Stomach (tissue), 4 donors: ENCODE results near the gene ATP9B.

Experiments
- CTCF ChIP-seq, 7 experiments: fragments of 450-650 bp in 4 of 7; fragments of 200-600 bp in 3 of 7; sonication (generic) in 3 of 7; IDR thresholded peaks; one replicate each; pipeline ENCODE4 v1.5.1; 2016 to 2019; ENCODE audit warnings: antibody characterized with exemption in 7 of 7, control low read depth in 2 of 7, mild to moderate bottlenecking in 1 of 7
- POLR2A ChIP-seq, 4 donors: fragments of 450-650 bp; IDR thresholded peaks; one replicate each; pipeline ENCODE4 v1.6.1; 2016; ENCODE audit warnings: antibody characterized with exemption in 4 of 4, control low read depth in 2 of 4, mild to moderate bottlenecking in 1 of 4, moderate library complexity in 1 of 4

GRCh38 chr18:79393181-79393634, 324.0 kb downstream of the ATP9B start:
- TF ChIP-seq CTCF (IDR thresholded peaks at IDR 0.05): no peak
- no peak for TF ChIP-seq POLR2A (IDR thresholded peaks at IDR 0.05)
